ENCODE measurements around the gene NUCB2. TPM values are rescaled to one million over a fixed set of nuclear protein-coding genes. Genes with fewer than 3 reads are reported as not detected.

NUCB2 gene
- total RNA-seq, 2 experiments from 2014 or later, result 42.4 to 73.0 TPM

- Histone ChIP-seq H4K20me1 (ENCODE audit: insufficient read depth, low read length) (no peaks in the 10 kb centered on the region), H3K79me2 (ENCODE audit: insufficient read depth, low read depth, low read length) (no peaks in the 10 kb centered on the region), H3K27ac (ENCODE audit: low read depth, low read length, poor library complexity, severe bottlenecking) (no peak overlapping the region), H3K36me3 (ENCODE audit: insufficient read depth, low read length) (no peaks in the 10 kb centered on the region), H3K4me2 (ENCODE audit: low read length) (no peak overlapping the region), H3K4me1 (ENCODE audit: insufficient read depth, low read length, poor library complexity, severe bottlenecking) (no peaks in the 10 kb centered on the region), H2AFZ (ENCODE audit: low read length) (no peak overlapping the region), H3K9me3 (ENCODE audit: low read length) (no peaks in the 10 kb centered on the region), H3K4me3 (ENCODE audit: low read depth, low read length, poor library complexity, severe bottlenecking) (no peak overlapping the region), H3K9me2 (ENCODE audit: insufficient read depth, low read length) (no peaks in the 10 kb centered on the region)
- BruUV-seq (replicated peaks), result no TSS peak
- intact Hi-C loops (cut with micrococcal nuclease; ENCODE audit: unreplicated experiment), result no loop called here
- no peak for DNase-seq (ENCODE audit: low spot score)
- TF ChIP-seq, protein P1, sequence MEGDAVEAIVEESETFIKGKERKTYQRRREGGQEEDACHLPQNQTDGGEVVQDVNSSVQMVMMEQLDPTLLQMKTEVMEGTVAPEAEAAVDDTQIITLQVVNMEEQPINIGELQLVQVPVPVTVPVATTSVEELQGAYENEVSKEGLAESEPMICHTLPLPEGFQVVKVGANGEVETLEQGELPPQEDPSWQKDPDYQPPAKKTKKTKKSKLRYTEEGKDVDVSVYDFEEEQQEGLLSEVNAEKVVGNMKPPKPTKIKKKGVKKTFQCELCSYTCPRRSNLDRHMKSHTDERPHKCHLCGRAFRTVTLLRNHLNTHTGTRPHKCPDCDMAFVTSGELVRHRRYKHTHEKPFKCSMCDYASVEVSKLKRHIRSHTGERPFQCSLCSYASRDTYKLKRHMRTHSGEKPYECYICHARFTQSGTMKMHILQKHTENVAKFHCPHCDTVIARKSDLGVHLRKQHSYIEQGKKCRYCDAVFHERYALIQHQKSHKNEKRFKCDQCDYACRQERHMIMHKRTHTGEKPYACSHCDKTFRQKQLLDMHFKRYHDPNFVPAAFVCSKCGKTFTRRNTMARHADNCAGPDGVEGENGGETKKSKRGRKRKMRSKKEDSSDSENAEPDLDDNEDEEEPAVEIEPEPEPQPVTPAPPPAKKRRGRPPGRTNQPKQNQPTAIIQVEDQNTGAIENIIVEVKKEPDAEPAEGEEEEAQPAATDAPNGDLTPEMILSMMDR (conservative IDR thresholded peaks at IDR 0.05; ENCODE audit: low read length), result no peak
- TF ChIP-seq EZH2phosphoT487 (IDR thresholded peaks at IDR 0.05; ENCODE audit: borderline replicate concordance, low read depth, low read length), result no peak
- CTCF ChIA-PET (ENCODE audit: unreplicated experiment), result no interaction called here
- POLR2A ChIA-PET, result interaction anchor here (0.6 kb wide), 1 partner anchor 191 kb away, joined by 3 read pairs; no protein-coding TSS in a partner anchor
Measured at GRCh38 chr11:17260020-17260419, 16.5 kb upstream of the NUCB2 start.

- Histone ChIP-seq H3K4me3 (ENCODE audit: low read depth, low read length, poor library complexity, severe bottlenecking) (no peak overlapping the region), H3K79me2 (ENCODE audit: insufficient read depth, low read depth, low read length) (no peaks in the 10 kb centered on the region), H3K27ac (ENCODE audit: low read depth, low read length, poor library complexity, severe bottlenecking) (no peak overlapping the region), H2AFZ (ENCODE audit: low read length) (no peak overlapping the region), H3K36me3 (ENCODE audit: insufficient read depth, low read length) (no peaks in the 10 kb centered on the region), H3K4me1 (ENCODE audit: insufficient read depth, low read length, poor library complexity, severe bottlenecking) (no peaks in the 10 kb centered on the region), H4K20me1 (ENCODE audit: insufficient read depth, low read length) (no peaks in the 10 kb centered on the region), H3K9me3 (ENCODE audit: low read length) (no peaks in the 10 kb centered on the region), H3K9me2 (ENCODE audit: insufficient read depth, low read length) (no peaks in the 10 kb centered on the region), H3K4me2 (ENCODE audit: low read length) (no peak overlapping the region)
- intact Hi-C loops (cut with micrococcal nuclease; ENCODE audit: unreplicated experiment), result no loop called here
- POLR2A ChIA-PET, result interaction anchor here (0.6 kb wide), 1 partner anchor 12 kb away, joined by 4 read pairs; no protein-coding TSS in a partner anchor
- no TSS peak for BruUV-seq (replicated peaks)
- CTCF ChIA-PET (ENCODE audit: unreplicated experiment), result no interaction called here
- TF ChIP-seq, protein P1 (conservative IDR thresholded peaks at IDR 0.05; ENCODE audit: low read length), result no peak
- TF ChIP-seq EZH2phosphoT487 (IDR thresholded peaks at IDR 0.05; ENCODE audit: borderline replicate concordance, low read depth, low read length), result no peak
- DNase-seq (ENCODE audit: low spot score), result no peak
Measured at GRCh38 chr11:17263769-17264168, 12.8 kb upstream of the NUCB2 start.

DNA sequence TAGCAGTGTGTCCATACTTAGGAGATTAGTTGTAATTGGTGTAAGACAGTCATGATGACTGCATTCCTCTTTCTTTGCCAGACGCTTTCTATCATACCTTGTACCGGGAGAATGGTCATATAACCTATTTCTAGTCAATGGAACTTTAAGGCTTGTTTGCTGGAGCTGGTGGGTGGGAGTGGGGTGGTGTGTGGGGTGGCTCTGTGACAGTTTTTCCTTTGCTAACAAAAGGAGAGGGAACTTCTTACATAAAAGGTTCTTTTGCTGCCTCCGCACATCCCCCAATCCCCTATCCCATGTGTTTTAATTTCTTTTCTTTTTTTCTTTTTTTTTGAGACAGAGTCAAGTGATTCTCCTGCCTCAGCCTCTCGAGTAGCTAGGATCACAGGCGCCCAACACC lies 9.8 kb upstream of the NUCB2 start:
- CTCF ChIA-PET (ENCODE audit: unreplicated experiment), result no interaction called here
- Histone ChIP-seq H4K20me1 (ENCODE audit: insufficient read depth, low read length) (no peaks in the 10 kb centered on the region), H3K4me3 (ENCODE audit: low read depth, low read length, poor library complexity, severe bottlenecking) (no peak overlapping the region), H3K79me2 (ENCODE audit: insufficient read depth, low read depth, low read length) (no peaks in the 10 kb centered on the region), H3K9me2 (ENCODE audit: insufficient read depth, low read length) (no peaks in the 10 kb centered on the region), H3K9me3 (ENCODE audit: low read length) (no peaks in the 10 kb centered on the region), H3K27ac (ENCODE audit: low read depth, low read length, poor library complexity, severe bottlenecking) (no peak overlapping the region), H3K4me2 (ENCODE audit: low read length) (no peak overlapping the region), H2AFZ (ENCODE audit: low read length) (no peak overlapping the region), H3K4me1 (ENCODE audit: insufficient read depth, low read length, poor library complexity, severe bottlenecking) (no peaks in the 10 kb centered on the region), H3K36me3 (ENCODE audit: insufficient read depth, low read length) (no peaks in the 10 kb centered on the region)
- POLR2A ChIA-PET, result interaction anchor here (0.6 kb wide), 1 partner anchor 764 kb away, joined by 3 read pairs; no protein-coding TSS in a partner anchor
- intact Hi-C loops (cut with micrococcal nuclease; ENCODE audit: unreplicated experiment), result no loop called here
- DNase-seq (ENCODE audit: low spot score), result no peak
- BruUV-seq (replicated peaks), result no TSS peak
- TF ChIP-seq, protein P1 (conservative IDR thresholded peaks at IDR 0.05; ENCODE audit: low read length), result no peak
- no peak for TF ChIP-seq EZH2phosphoT487 (IDR thresholded peaks at IDR 0.05; ENCODE audit: borderline replicate concordance, low read depth, low read length)

All from OCI-LY7 (cell line).